GM19395 (cell line): Measurements from ENCODE around the gene GPR75.

Experiments
- ATAC-seq: cut with Tn5 transposase; IDR thresholded peaks from one replicate; pipeline ENCODE4 v1.9.1; 2021; ENCODE audit warnings: mild to moderate bottlenecking, moderate library complexity; ENCODE audit not compliant: unreplicated experiment

The GPR75 gene

GRCh38 chr2:53811601-53812000 lies 48.2 kb downstream of the GPR75 start:
- no peak for ATAC-seq
